ENCODE measurements around the gene WDR90. TPM values are rescaled to one million over a fixed set of nuclear protein-coding genes. Genes with fewer than 3 reads are reported as not detected.

WDR90 gene
- total and polyA plus RNA-seq, 2 of the 13 experiments (the other 11 are each of a cell fraction or from before 2014, with no cell fraction given) = 14.9 to 28.9 TPM

- TF ChIP-seq ZNF609 (CRISPR knock-in tag; IDR thresholded peaks at IDR 0.05; ENCODE audit: borderline replicate concordance) (peak; percentile 75; the same call in 1 of the 2 replicates), SMARCC2 (IDR thresholded peaks at IDR 0.05) (no peak), AGO2 (optimal IDR thresholded peaks at IDR 0.05; ENCODE audit: low read depth, low read length) (peak; percentile 63), ZNF451 (CRISPR knock-in tag; IDR thresholded peaks at IDR 0.05) (no peak), ISX (CRISPR knock-in tag; conservative IDR thresholded peaks at IDR 0.05) (no peak), ZNF510 (CRISPR knock-in tag; IDR thresholded peaks at IDR 0.05; ENCODE audit: low read depth) (0 out of 2 replicates have a peak, but pooled peaks have one; percentile 12), CCDC6 (CRISPR knock-in tag; IDR thresholded peaks at IDR 0.05) (no peak), MTA3 (CRISPR knock-in tag; IDR thresholded peaks at IDR 0.05) (no peak), SRY (CRISPR knock-in tag; IDR thresholded peaks at IDR 0.05) (peak; percentile 72; the same call in 1 of the 2 replicates), ZSCAN20 (CRISPR knock-in tag; IDR thresholded peaks at IDR 0.05; ENCODE audit: borderline replicate concordance) (0 out of 2 replicates have a peak, but pooled peaks have one; percentile 49), ZNF496 (CRISPR knock-in tag; IDR thresholded peaks at IDR 0.05; ENCODE audit: insufficient replicate concordance) (no peak), ZBTB20 (CRISPR knock-in tag; IDR thresholded peaks at IDR 0.05; ENCODE audit: borderline replicate concordance, low read depth) (0 out of 2 replicates have a peak, but pooled peaks have one; percentile 19), ZNF432 (CRISPR knock-in tag; IDR thresholded peaks at IDR 0.05; ENCODE audit: borderline replicate concordance) (0 out of 2 replicates have a peak, but pooled peaks have one; percentile 65), MEF2D (CRISPR knock-in tag; IDR thresholded peaks at IDR 0.05) (no peak), HOXA7 (CRISPR knock-in tag; IDR thresholded peaks at IDR 0.05) (no peak; the same call in 1 of the 2 replicates), MAFG (CRISPR knock-in tag; IDR thresholded peaks at IDR 0.05) (no peak), ZNF274 (CRISPR knock-in tag; IDR thresholded peaks at IDR 0.05) (no peak), MYC (CRISPR knock-in tag; IDR thresholded peaks at IDR 0.05; ENCODE audit: borderline replicate concordance) (no peak)
- TF ChIP-seq, protein P1, sequence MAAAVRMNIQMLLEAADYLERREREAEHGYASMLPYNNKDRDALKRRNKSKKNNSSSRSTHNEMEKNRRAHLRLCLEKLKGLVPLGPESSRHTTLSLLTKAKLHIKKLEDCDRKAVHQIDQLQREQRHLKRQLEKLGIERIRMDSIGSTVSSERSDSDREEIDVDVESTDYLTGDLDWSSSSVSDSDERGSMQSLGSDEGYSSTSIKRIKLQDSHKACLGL (CRISPR knock-in tag; IDR thresholded peaks at IDR 0.05) = no peak
- TF ChIP-seq, protein P2, sequence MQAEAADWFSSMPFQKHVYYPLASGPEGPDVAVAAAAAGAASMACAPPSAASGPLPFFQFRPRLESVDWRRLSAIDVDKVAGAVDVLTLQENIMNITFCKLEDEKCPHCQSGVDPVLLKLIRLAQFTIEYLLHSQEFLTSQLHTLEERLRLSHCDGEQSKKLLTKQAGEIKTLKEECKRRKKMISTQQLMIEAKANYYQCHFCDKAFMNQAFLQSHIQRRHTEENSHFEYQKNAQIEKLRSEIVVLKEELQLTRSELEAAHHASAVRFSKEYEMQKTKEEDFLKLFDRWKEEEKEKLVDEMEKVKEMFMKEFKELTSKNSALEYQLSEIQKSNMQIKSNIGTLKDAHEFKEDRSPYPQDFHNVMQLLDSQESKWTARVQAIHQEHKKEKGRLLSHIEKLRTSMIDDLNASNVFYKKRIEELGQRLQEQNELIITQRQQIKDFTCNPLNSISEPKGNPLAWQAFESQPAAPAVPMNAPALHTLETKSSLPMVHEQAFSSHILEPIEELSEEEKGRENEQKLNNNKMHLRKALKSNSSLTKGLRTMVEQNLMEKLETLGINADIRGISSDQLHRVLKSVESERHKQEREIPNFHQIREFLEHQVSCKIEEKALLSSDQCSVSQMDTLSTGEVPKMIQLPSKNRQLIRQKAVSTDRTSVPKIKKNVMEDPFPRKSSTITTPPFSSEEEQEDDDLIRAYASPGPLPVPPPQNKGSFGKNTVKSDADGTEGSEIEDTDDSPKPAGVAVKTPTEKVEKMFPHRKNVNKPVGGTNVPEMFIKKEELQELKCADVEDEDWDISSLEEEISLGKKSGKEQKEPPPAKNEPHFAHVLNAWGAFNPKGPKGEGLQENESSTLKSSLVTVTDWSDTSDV (CRISPR knock-in tag; IDR thresholded peaks at IDR 0.05) = peak; percentile 18
Measured at GRCh38 chr16:635573-636205, 13.5 kb upstream of the WDR90 start (continued).
